Retinal pigment epithelial cell (primary cell): ENCODE results near the gene B4GALNT2.

Source experiments
- DNase-seq: peaks from one replicate; pipeline ENCODE4 v3.0.0-alpha.2; 2010; ENCODE audit warnings: low read depth
- H3K4me3 ChIP-seq: 2 replicates; pipeline ENCODE4 v1.5.1; 2011; ENCODE audit warnings: mild to moderate bottlenecking, low read length, control low read depth, moderate library complexity
- TF ChIP-seq, protein P1 (sequence below): conservative IDR thresholded peaks from 2 replicates; pipeline ENCODE4 v1.5.1; 2011; ENCODE audit warnings: low read depth, low read length, control low read depth, inconsistent platforms

B4GALNT2 gene

DNA sequence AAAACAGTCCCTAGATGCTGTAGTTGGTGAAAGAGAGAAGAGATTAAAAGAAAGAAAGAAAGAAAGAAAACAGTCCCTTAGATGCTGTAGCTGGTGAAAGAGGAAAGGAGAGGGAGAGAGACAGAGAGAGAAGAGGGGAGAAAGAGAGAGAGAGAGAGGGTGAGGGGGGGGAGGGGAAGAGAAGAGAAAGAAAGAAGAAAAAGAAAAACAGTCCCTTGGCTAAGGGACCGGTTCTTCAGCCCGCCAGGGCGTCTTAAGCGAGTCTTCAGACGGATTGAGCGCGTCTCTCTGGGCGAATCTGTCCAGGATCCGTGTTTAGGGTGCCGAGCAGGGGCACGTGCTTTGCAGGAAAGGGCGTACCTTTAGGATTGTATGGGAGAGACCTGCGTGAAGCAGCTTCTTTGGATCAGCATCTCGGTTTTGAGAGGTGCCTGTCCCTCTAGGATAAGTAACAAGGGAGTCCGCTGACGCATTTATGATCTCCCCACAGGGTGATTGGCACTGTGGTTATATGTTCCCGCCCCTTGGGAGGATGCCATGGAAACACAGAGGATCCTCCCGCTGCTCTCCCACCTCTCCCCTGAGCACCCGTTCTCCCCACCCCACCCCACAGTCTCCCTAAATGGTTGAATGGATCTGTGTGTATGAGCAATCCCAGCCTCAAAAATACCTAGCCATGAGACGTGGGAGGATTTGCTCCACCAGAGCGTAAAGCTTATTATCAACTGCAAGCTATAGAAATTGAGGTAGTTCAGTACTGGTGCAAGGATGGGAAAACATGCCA, 61.1 kb downstream of the B4GALNT2 start:
- peak overlapping the region; percentile 81 for H3K4me3 ChIP-seq
- DNase-seq = peak; percentile 39
- TF ChIP-seq, protein P1, sequence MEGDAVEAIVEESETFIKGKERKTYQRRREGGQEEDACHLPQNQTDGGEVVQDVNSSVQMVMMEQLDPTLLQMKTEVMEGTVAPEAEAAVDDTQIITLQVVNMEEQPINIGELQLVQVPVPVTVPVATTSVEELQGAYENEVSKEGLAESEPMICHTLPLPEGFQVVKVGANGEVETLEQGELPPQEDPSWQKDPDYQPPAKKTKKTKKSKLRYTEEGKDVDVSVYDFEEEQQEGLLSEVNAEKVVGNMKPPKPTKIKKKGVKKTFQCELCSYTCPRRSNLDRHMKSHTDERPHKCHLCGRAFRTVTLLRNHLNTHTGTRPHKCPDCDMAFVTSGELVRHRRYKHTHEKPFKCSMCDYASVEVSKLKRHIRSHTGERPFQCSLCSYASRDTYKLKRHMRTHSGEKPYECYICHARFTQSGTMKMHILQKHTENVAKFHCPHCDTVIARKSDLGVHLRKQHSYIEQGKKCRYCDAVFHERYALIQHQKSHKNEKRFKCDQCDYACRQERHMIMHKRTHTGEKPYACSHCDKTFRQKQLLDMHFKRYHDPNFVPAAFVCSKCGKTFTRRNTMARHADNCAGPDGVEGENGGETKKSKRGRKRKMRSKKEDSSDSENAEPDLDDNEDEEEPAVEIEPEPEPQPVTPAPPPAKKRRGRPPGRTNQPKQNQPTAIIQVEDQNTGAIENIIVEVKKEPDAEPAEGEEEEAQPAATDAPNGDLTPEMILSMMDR = no peak

DNA sequence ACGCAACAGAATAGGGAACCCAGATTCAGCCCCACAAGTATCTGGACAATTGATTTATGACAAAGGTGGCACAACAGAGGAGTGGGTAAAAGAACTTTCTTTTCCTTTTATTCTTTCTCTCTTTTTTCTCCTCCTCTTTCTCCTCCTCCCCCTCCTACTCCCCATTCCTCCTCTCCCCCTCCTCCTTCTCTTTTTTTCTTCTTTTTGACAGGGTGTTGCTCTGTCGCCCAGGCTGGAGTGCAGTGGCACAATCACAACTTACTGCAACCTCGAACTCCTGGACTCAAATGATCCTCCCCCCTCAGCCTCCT, 61.7 kb downstream of the B4GALNT2 start:
- no peak for DNase-seq
- no peak overlapping the region for H3K4me3 ChIP-seq
- TF ChIP-seq, protein P1 = no peak

DNA sequence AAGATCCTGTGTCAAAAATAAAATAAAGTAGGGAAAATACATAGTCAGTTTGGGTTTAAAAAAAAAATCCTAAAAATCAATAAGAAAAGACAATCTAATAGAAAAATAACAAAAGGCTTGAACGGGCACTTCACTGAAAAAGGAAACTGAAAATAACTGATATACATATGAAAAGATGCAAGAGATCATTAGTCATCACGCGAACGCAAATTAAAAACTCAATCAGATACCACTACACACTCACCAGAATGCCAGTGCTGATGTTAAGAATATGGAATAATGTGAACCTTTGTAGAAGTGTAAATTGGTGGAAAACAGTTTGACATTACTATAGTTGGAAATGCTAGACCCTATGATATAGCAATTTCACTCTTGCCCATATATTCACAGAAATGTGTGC, 63.2 kb downstream of the B4GALNT2 start:
- TF ChIP-seq, protein P1 = no peak
- no peak for DNase-seq
- no peak overlapping the region for H3K4me3 ChIP-seq

DNA sequence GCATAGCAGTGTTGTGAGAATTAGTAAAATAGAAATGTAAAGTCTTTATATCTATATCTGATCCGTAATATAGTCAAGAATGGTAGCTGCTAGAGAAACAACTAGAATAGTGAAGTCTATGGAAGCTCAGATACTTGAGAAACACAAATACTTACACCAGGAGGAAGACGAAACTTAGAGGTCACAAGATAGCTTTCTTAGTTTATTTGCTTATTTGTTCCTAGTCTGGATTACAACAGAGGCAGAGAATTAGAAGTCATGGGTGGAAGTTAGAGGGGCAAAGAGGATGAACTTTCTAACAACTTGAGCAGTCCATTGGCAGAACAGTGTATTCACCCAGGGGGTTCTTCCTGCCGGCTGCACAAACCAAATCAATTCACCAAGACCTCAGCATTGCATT, 64.0 kb downstream of the B4GALNT2 start:
- no peak overlapping the region for H3K4me3 ChIP-seq
- DNase-seq = no peak

DNA sequence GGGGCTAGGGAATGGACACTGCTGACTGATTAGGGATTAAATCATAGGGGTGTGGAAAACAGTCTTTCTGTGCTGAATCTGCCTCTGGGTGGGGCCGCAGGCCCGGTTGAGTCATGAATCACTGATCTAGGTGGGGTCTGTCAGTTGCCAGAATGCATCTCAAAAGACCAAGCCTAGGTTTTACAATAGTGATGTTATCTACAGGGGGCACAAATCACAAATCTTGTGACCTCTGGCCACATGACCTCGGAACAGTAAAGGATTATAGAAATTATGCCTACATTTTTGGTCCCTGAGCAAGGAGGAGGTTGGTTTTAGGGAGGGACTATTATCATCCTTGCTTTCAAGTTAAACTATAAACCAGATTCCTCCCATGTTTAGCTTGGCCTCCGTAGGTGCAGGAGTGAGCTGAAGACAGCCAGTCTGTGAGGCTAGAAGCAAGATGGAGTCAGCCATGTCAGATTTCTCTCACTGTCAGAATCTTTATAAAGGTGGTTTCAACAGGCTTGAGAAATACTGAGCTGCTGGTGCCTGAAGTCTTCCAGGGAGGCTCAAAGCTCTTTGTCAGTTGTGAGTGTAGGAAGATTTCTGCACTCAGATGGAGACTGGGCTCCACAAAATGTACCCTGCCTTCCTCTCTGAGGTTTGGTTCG, 64.9 kb downstream of the B4GALNT2 start:
- TF ChIP-seq, protein P1 = no peak
- DNase-seq = no peak
- H3K4me3 ChIP-seq = no peak overlapping the region

More for the DNA sequence above, 64.0 kb downstream of the B4GALNT2 start:
- TF ChIP-seq, protein P1 = no peak

DNA sequence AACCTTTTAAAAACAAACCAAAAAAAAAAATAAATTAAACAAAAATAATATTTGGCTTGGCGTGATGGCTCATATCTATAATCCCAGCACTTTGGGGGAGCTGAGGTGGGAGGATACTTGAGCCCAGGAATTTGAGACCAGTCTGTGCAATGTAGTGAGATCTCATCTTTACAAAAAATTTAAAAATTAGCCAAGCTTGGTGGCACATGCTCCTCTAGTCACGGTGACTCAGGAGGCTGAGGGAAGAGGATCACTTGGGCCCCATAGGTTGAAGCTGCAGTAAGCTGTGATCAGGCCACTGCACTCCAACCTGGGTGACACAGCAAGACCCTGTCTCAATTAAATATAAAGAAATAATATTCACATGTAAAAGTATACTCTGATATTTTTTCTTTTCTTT, 65.6 kb downstream of the B4GALNT2 start:
- DNase-seq = no peak
- H3K4me3 ChIP-seq = no peak overlapping the region
- TF ChIP-seq, protein P1 = no peak
